Left lung (tissue), 10 donors: ENCODE results near the gene CAT. TPM values are rescaled to one million over a fixed set of nuclear protein-coding genes. Genes with fewer than 3 reads are reported as not detected.

Experiments used
- ATAC-seq: fragments of 200-7000 bp; cut with Tn5 transposase; one replicate; pipeline ENCODE4 v1.9.1; 2020; ENCODE audit warnings: moderate library complexity
- DNase-seq, 4 donors: peaks; one replicate each; pipeline ENCODE4 v3.0.0-alpha.2; 2013 to 2020
- H3K27ac ChIP-seq, 2 donors: fragments of 200-600 bp; sonication (generic) in 1 of 2; one replicate each; pipeline versions ENCODE4 v1.5.0 to v1.8.0; 2020 to 2021
- H3K27me3 ChIP-seq, 2 donors: fragments of 200-600 bp; sonication (generic) in 1 of 2; one replicate each; pipeline versions ENCODE4 v1.5.0 to v1.8.0; 2020 to 2021
- H3K36me3 ChIP-seq, 2 donors: fragments of 200-600 bp; sonication (generic) in 1 of 2; one replicate each; pipeline versions ENCODE4 v1.5.0 to v1.8.0; 2020 to 2021
- H3K4me1 ChIP-seq, 2 donors: fragments of 200-600 bp; one replicate each; pipeline ENCODE4 v1.8.0; 2021
- H3K4me3 ChIP-seq, 2 donors: fragments of 200-600 bp; sonication (generic) in 1 of 2; one replicate each; pipeline versions ENCODE4 v1.5.0 to v1.8.0; 2020 to 2021; ENCODE audit warnings: mild to moderate bottlenecking in 1 of 2
- H3K9me3 ChIP-seq, 2 donors: fragments of 200-600 bp; sonication (generic) in 1 of 2; one replicate each; pipeline versions ENCODE4 v1.5.0 to v1.8.0; 2020 to 2021
- intact Hi-C, 2 donors: fragments of 100-400 bp; cut with DNase I; formaldehyde crosslinking; loops; one replicate each; pipeline versions ENCODE4 v1.11.2 to v1.14.2; 2022
- polyA plus RNA-seq, 6 donors: library from polyadenylated mRNA; unstranded; fragments of 120-200 nt; gene quantifications; one replicate each; pipeline ENCODE4 v1.2.1, GENCODE V29; 2013; ENCODE audit not compliant: insufficient read length in 6 of 6
- total RNA-seq, 2 donors: library from RNA; stranded (reverse); fragmentation: NEBNext Ultra II Directional; extraction: Animal tissue kit (Norgen Biotek cat#: 25700); gene quantifications; one replicate each; pipeline ENCODE4 v1.2.1, GENCODE V29; 2021
- TF ChIP-seq, protein P1 (sequence below), 2 donors: fragments of 200-600 bp; sonication (generic) in 1 of 2; IDR thresholded peaks; one replicate each; pipeline versions ENCODE4 v1.5.0 to v1.8.0; 2021; ENCODE audit warnings: antibody characterized with exemption in 2 of 2
- donor health status: DM: no; HTN: yes; CAD: no.
- donor health status: DM: no; HTN: no; CAD: no.

CAT gene
- total and polyA plus RNA-seq, 8 donors, result 146 to 247 (median 213) TPM

DNA sequence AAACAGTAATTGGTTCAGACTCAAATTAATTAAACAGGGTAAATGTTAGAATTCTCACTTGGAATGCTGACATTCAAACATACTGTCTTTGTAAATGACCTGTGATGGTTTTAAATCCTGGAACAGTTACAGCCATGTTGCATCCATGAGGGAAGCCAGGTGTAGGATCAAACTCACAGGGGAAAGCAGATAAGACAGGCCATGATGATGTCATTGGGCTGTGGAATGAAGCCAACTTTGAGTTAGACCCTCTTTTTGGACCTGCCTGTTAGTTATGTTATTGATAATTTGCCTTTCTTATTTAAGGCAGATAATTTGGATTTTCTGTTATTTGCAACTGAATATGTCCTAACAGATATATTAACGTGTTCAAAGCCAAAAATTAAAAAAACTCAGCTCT, 41.6 kb upstream of the CAT start:
- Histone ChIP-seq H3K27me3 (no peaks in the 10 kb centered on the region), H3K27ac (no peak overlapping the region), H3K4me3 (no peak overlapping the region), H3K4me1 (no peaks in the 10 kb centered on the region), H3K36me3 (no peaks in the 10 kb centered on the region), H3K9me3 (peaks cover 0 to 10% of the 10 kb centered on the region in 2 donors)
- ATAC-seq (no peak), DNase-seq (no peak)
- TF ChIP-seq, protein P1, sequence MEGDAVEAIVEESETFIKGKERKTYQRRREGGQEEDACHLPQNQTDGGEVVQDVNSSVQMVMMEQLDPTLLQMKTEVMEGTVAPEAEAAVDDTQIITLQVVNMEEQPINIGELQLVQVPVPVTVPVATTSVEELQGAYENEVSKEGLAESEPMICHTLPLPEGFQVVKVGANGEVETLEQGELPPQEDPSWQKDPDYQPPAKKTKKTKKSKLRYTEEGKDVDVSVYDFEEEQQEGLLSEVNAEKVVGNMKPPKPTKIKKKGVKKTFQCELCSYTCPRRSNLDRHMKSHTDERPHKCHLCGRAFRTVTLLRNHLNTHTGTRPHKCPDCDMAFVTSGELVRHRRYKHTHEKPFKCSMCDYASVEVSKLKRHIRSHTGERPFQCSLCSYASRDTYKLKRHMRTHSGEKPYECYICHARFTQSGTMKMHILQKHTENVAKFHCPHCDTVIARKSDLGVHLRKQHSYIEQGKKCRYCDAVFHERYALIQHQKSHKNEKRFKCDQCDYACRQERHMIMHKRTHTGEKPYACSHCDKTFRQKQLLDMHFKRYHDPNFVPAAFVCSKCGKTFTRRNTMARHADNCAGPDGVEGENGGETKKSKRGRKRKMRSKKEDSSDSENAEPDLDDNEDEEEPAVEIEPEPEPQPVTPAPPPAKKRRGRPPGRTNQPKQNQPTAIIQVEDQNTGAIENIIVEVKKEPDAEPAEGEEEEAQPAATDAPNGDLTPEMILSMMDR (IDR thresholded peaks at IDR 0.05), result no peak
- intact Hi-C loops, result no loop called here

DNA sequence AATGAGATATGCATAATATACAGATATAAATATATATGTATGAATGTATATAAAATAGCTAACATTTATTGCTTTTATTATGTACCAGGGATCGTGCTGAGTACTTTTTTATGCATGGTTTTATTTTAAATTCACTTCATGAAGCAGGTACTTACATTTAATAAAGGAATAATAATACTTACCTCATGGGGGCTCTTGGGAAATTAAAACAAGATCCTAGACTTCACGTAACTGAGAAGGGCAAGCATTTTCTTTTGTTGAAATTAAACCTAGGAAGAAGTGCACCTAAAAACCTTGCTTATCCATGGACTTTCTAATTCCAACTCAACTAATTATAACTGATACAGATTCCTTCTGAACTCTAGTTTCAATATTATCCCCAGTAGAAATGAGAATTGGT, 40.9 kb upstream of the CAT start:
- Histone ChIP-seq H3K4me3 (no peak overlapping the region), H3K9me3 (peaks cover 0 to 9% of the 10 kb centered on the region in 2 donors), H3K4me1 (no peaks in the 10 kb centered on the region), H3K36me3 (no peaks in the 10 kb centered on the region), H3K27ac (no peak overlapping the region), H3K27me3 (no peaks in the 10 kb centered on the region)
- TF ChIP-seq, protein P1 (IDR thresholded peaks at IDR 0.05), result no peak
- intact Hi-C loops, result no loop called here
- DNase-seq, result no peak
- no peak for ATAC-seq

DNA sequence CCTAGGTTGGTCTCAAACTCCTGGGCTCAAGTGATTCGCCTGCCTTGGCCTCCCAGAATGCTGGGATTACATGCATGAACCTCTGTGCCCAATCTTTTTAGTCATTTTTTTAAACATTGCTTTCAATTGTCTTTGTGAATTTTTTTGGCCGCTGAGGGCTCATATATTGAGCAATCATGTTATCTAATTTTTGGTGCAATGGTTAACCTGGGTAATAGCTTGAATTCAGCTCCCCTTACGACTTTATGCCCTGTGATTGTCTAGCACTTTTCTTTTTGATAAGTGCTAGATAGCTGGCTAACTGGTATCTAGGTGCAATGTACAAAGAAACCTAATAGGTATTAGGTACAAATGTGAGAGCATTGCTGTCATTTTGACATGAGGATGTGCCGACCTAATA, 35.3 kb upstream of the CAT start:
- Histone ChIP-seq H3K4me1 (no peaks in the 10 kb centered on the region), H3K36me3 (no peaks in the 10 kb centered on the region), H3K9me3 (no peaks in the 10 kb centered on the region), H3K27me3 (no peaks in the 10 kb centered on the region), H3K4me3 (no peak overlapping the region), H3K27ac (no peak overlapping the region)
- TF ChIP-seq, protein P1 (IDR thresholded peaks at IDR 0.05), result no peak
- intact Hi-C loops, result no loop called here
- ATAC-seq, result no peak
- DNase-seq, result no peak

DNA sequence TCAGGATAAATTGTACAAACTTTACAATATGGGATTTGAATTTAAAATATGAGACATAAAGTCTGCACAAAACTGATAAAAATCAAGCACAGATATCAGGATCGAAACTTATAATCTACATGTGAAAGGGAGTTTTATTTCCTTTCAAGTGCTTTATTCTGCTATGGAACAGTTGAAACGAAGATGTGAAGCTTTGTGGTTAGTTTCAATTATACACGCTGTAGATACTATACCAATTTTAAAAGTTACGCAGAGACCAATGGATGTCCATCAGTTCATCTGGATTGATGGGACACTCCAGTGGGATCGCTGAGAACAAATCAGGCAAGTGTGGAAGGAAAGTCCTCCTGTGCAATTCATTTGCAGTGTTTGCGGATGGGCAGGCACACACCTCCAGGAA, 34.5 kb upstream of the CAT start:
- Histone ChIP-seq H3K27me3 (no peaks in the 10 kb centered on the region), H3K4me1 (no peaks in the 10 kb centered on the region), H3K36me3 (no peaks in the 10 kb centered on the region), H3K27ac (no peak overlapping the region), H3K9me3 (no peaks in the 10 kb centered on the region), H3K4me3 (no peak overlapping the region)
- intact Hi-C loops, result no loop called here
- ATAC-seq, result no peak
- no peak for DNase-seq
- TF ChIP-seq, protein P1 (IDR thresholded peaks at IDR 0.05), result no peak

DNA sequence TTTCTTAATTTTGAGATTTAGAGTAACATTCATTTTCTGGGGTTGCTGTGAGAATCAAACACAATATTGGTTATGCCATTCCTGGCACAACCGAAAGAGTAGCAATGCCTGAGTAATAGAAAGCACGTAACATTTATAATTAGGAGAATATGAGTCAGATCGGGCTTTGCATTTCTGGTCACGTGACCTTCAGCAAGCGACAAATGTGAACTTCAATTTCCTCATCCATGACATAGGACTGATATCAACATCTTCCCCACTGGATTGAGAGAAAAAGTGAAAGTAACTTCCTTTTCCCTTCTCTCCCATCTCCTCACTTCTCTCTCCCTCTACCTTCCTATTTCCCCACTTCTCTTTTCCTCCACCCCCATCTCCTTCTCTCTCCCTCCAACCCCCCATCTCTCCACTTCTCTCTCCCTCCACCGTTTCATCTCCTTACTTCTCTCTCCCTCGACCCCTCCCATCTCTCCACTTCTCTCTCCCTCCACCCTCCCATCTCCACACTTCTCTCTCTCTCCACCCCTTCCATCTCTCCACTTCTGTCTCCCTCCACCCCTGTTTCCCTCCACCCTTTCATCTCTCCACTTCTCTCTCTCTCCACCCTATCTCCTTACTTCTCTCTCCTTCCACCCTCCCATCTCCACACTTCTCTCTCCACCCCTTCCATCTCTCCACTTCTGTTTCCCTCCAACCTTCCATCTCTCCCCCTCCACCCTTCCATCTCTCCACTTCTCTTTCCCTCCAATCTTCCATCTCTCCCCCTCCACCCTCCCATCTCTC, 33.5 kb upstream of the CAT start:
- peak; percentile 40 for ATAC-seq
- DNase-seq, result no peak
- TF ChIP-seq, protein P1 (IDR thresholded peaks at IDR 0.05), result no peak
- Histone ChIP-seq H3K27ac (no peak overlapping the region), H3K36me3 (no peaks in the 10 kb centered on the region), H3K4me1 (no peaks in the 10 kb centered on the region), H3K9me3 (no peaks in the 10 kb centered on the region), H3K27me3 (no peaks in the 10 kb centered on the region), H3K4me3 (peak overlapping the region in 1 of 2 donors; percentile 3)
- intact Hi-C loops, result no loop called here
